Heart right ventricle (tissue), 16 donors: ENCODE results near the gene ZYG11A. TPM values are rescaled to one million over a fixed set of nuclear protein-coding genes. Genes with fewer than 3 reads are reported as not detected.

ENCODE experiments used
- ATAC-seq, 8 donors: fragments of 200-7000 bp; cut with Tn5 transposase; one replicate each; pipeline ENCODE4 v1.9.1; 2020; ENCODE audit warnings: mild to moderate bottlenecking in 8 of 8, moderate library complexity in 8 of 8, moderate number of reproducible peaks in 1 of 8
- DNase-seq, 2 donors: peaks; one replicate each; pipeline ENCODE4 v3.0.0-alpha.2; 2020
- H3K27ac ChIP-seq, 10 donors: fragments of 200-600 bp; sonication (generic) in 2 of 10; one replicate each; pipeline versions ENCODE4 v1.5.0 to v1.8.0; 2020 to 2022; ENCODE audit warnings: mild to moderate bottlenecking in 3 of 10
- H3K27me3 ChIP-seq, 7 donors: fragments of 200-600 bp; one replicate each; pipeline ENCODE4 v1.8.0; 2021 to 2022; ENCODE audit warnings: mild to moderate bottlenecking in 2 of 7
- H3K36me3 ChIP-seq, 9 donors: fragments of 200-600 bp; sonication (generic) in 1 of 9; one replicate each; pipeline versions ENCODE4 v1.5.0 to v1.8.0; 2020 to 2022; ENCODE audit warnings: mild to moderate bottlenecking in 2 of 9
- H3K4me1 ChIP-seq, 9 donors: fragments of 200-600 bp; sonication (generic) in 1 of 9; one replicate each; pipeline versions ENCODE4 v1.5.0 to v1.8.0; 2020 to 2022; ENCODE audit warnings: mild to moderate bottlenecking in 4 of 9
- H3K4me3 ChIP-seq, 10 donors: fragments of 200-600 bp; sonication (generic) in 2 of 10; one replicate each; pipeline versions ENCODE4 v1.5.0 to v1.8.0; 2020 to 2022; ENCODE audit warnings: mild to moderate bottlenecking in 7 of 10, moderate library complexity in 2 of 10
- H3K9me3 ChIP-seq, 11 donors: fragments of 200-600 bp in 10 of 11; sonication (generic) in 2 of 11; one replicate each; pipeline versions ENCODE4 v1.5.0 to v1.8.0; 2013 to 2022; ENCODE audit warnings: mild to moderate bottlenecking in 2 of 11, control low read depth in 1 of 11, moderate library complexity in 1 of 11
- CTCF ChIP-seq, 9 donors: fragments of 200-600 bp; sonication (generic) in 2 of 9; IDR thresholded peaks; one replicate each; pipeline versions ENCODE4 v1.5.0 to v1.8.0; 2021 to 2022; ENCODE audit warnings: antibody characterized with exemption in 9 of 9, mild to moderate bottlenecking in 5 of 9, moderate library complexity in 1 of 9
- WGBS, 2 donors: extraction: QIAGEN DNeasy Blood & Tissue Kit; methylation state at CpG; one replicate each; pipeline ENCODE4 v1.1.7; 2013; ENCODE audit warnings: inconsistent platforms in 1 of 2; 5-methylcytosine and 5-hydroxymethylcytosine counted together
- intact Hi-C, 10 donors: fragments of 100-400 bp; cut with DNase I; formaldehyde crosslinking; loops; one replicate each; pipeline versions ENCODE4 v1.11.1 to v1.14.2; 2022
- polyA plus RNA-seq, 2 donors: library from polyadenylated mRNA; stranded (reverse); fragments of 200-250 nt; gene quantifications; one replicate each; pipeline ENCODE4 v1.2.3, GENCODE V29; 2013
- total RNA-seq, 10 donors: library from RNA; stranded (reverse); fragmentation: NEBNext Ultra II Directional in 3 of 10; extraction: Animal tissue kit (Norgen Biotek cat#: 25700) in 3 of 10; gene quantifications; one replicate each; pipeline versions ENCODE4 v1.2.1 to v1.2.4, GENCODE V29; 2021 to 2023
- donor health status: Arrhythmogenic right ventricular cardiomyopathy.
- donor health status: ischemic (EF 13 %, LVEDD 7.1; RV severe dilation, severe dysfunction).
- donor health status: healthy with polysubstance abuse.
- donor health status: DM: no; HTN: yes; CAD: no.
- donor health status: DM: no; HTN: no; CAD: no.
- donor health status: ischemic (EF 25% LVEDD 6.9; RV normal size, moderate dysfunction).
- donor health status: ischemic (EF 25% LVEDD 5.7; RV mildly dilated, moderate dysfunction).
- donor health status: healthy.
- donor health status: DM: yes; HTN: yes; CAD: no.
- donor health status: Ischemic cardiomyopathy.
- donor health status: ischemic (EF 35%, LVEDD 5.7; RV mildly dilated, moderate dysfunction).
- donor health status: nonischemic (EF 11% LVEDD 7.7; RV severe dilation, severe dysfunction).
- donor health status: DM: yes; HTN: yes; CAD: no.
- donor health status: PGD.
- donor health status: ischemic (EF 29% LVEDD 5.4; RV normal size, mild dysfunction).
- donor health status: nonischemic (EF 23%, LVEDD 6.1; RV moderate dilation, normal function).

Gene ZYG11A
- total and polyA plus RNA-seq, 12 donors: 0.07 TPM; not detected in 11

- no peak overlapping the region for H3K4me3 ChIP-seq
- DNase-seq (no peak), ATAC-seq (no peak)
- H3K9me3 ChIP-seq: no peaks in the 10 kb centered on the region
- TF ChIP-seq CTCF (IDR thresholded peaks at IDR 0.05): no peak
- peaks cover 0 to 27% (median 0%) of the 10 kb centered on the region in 9 donors for H3K36me3 ChIP-seq
- H3K27me3 ChIP-seq: no peaks in the 10 kb centered on the region
- 79% methylated on average over 9 of the region's 9 CpGs for WGBS, 2 donors
- H3K27ac ChIP-seq: peak overlapping the region in 1 of 10 donors; percentile 78
- peaks cover 5 to 29% (median 18%) of the 10 kb centered on the region in 9 donors for H3K4me1 ChIP-seq
- intact Hi-C loops: loop anchor here in 2 of 10 donors (10.0 kb wide), 1 partner anchor 278 kb away; no protein-coding TSS in a partner anchor
These were observed 64.7 kb downstream of the ZYG11A start for GRCh38 chr1:52907068-52907811.

- intact Hi-C loops: loop anchor here in 2 of 10 donors (10.0 kb wide), 1 partner anchor 277 kb away; no protein-coding TSS in a partner anchor
- no peak for TF ChIP-seq CTCF (IDR thresholded peaks at IDR 0.05)
- Histone ChIP-seq H3K9me3 (no peaks in the 10 kb centered on the region), H3K27me3 (no peaks in the 10 kb centered on the region), H3K4me3 (no peak overlapping the region), H3K36me3 (peaks cover 0 to 31% (median 0%) of the 10 kb centered on the region in 9 donors), H3K4me1 (peaks cover 5 to 29% (median 18%) of the 10 kb centered on the region in 9 donors), H3K27ac (no peak overlapping the region)
- DNase-seq (no peak), ATAC-seq (no peak)
- 82 to 85% methylated on average over 10 of the region's 10 CpGs for WGBS, 2 donors
These were observed 65.2 kb downstream of the ZYG11A start for GRCh38 chr1:52907812-52908153.

- ATAC-seq (no peak), DNase-seq (no peak)
- 93 to 94% methylated on average over 10 of the region's 10 CpGs for WGBS, 2 donors
- peaks cover 0 to 38% (median 0%) of the 10 kb centered on the region in 9 donors for H3K36me3 ChIP-seq
- no peak overlapping the region for H3K4me3 ChIP-seq
- intact Hi-C loops: loop anchor here in 5 of 10 donors (10.0 kb wide), 3 partner anchors 53 to 273 kb away; no protein-coding TSS in a partner anchor
- no peaks in the 10 kb centered on the region for H3K27me3 ChIP-seq
- TF ChIP-seq CTCF (IDR thresholded peaks at IDR 0.05): no peak
- no peaks in the 10 kb centered on the region for H3K9me3 ChIP-seq
- peaks cover 0 to 26% (median 14%) of the 10 kb centered on the region in 9 donors for H3K4me1 ChIP-seq
- no peak overlapping the region for H3K27ac ChIP-seq
These were observed 69.0 kb downstream of the ZYG11A start for GRCh38 chr1:52911541-52911940.

GRCh38 chr1:52913014-52913413, 70.5 kb downstream of the ZYG11A start:
- no peak overlapping the region for H3K27ac ChIP-seq
- H3K9me3 ChIP-seq: no peaks in the 10 kb centered on the region
- no peak overlapping the region for H3K4me3 ChIP-seq
- WGBS, 2 donors: 86 to 94% methylated on average over 3 of the region's 3 CpGs
- ATAC-seq (no peak), DNase-seq (no peak)
- H3K27me3 ChIP-seq: no peaks in the 10 kb centered on the region
- H3K36me3 ChIP-seq: peaks cover 0 to 38% (median 0%) of the 10 kb centered on the region in 9 donors
- intact Hi-C loops: loop anchor here in 5 of 10 donors (10.0 kb wide), 3 partner anchors 52 to 272 kb away; no protein-coding TSS in a partner anchor
- TF ChIP-seq CTCF (IDR thresholded peaks at IDR 0.05): no peak
- peaks cover 0 to 32% (median 12%) of the 10 kb centered on the region in 9 donors for H3K4me1 ChIP-seq
